DOHH2 (cell line): ENCODE data around the gene BLNK.

ENCODE experiments used
- H3F3A ChIP-seq: fragments of 200-600 bp; sonication (generic), shearing (Covaris generic); 2 replicates; pipeline ENCODE4 v1.6.0; 2016; ENCODE audit warnings: antibody characterized with exemption, mild to moderate bottlenecking; ENCODE audit not compliant: control insufficient read depth, insufficient read depth
- H3K27ac ChIP-seq: fragments of 200-600 bp; sonication (generic); 2 replicates; pipeline ENCODE4 v1.5.1; 2014; ENCODE audit warnings: low read depth, mild to moderate bottlenecking, low read length, moderate library complexity
- H3K27me3 ChIP-seq: fragments of 200-600 bp; sonication (generic); 2 replicates; pipeline ENCODE4 v1.6.1; 2014; ENCODE audit warnings: mild to moderate bottlenecking, low read length, mixed read lengths; ENCODE audit not compliant: control insufficient read depth
- H3K36me3 ChIP-seq: fragments of 200-600 bp; sonication (generic); 2 replicates; pipeline ENCODE4 v1.6.1; 2014; ENCODE audit warnings: mild to moderate bottlenecking, low read length, moderate library complexity, mixed read lengths; ENCODE audit not compliant: control insufficient read depth
- H3K4me1 ChIP-seq: fragments of 200-600 bp; sonication (generic); 2 replicates; pipeline ENCODE4 v1.6.1; 2014; ENCODE audit warnings: mild to moderate bottlenecking, low read length, mixed read lengths; ENCODE audit not compliant: control insufficient read depth
- H3K4me2 ChIP-seq: fragments of 200-600 bp; sonication (generic); 2 replicates; pipeline ENCODE4 v1.6.0; 2014; ENCODE audit warnings: mild to moderate bottlenecking, low read length, moderate library complexity
- H3K4me3 ChIP-seq: fragments of 200-600 bp; sonication (generic); 2 replicates; pipeline ENCODE4 v1.5.1; 2014; ENCODE audit warnings: mild to moderate bottlenecking, low read length, mixed read lengths
- H3K79me2 ChIP-seq: fragments of 200-600 bp; sonication (generic); 2 replicates; pipeline ENCODE4 v1.6.1; 2014; ENCODE audit warnings: mild to moderate bottlenecking, low read length, mixed read lengths; ENCODE audit not compliant: control insufficient read depth
- H3K9me2 ChIP-seq: fragments of 200-600 bp; sonication (generic); replicated peaks from 2 replicates; pipeline ENCODE4 v1.6.1; 2014; ENCODE audit warnings: mild to moderate bottlenecking, low read length, mixed read lengths; ENCODE audit not compliant: control insufficient read depth
- H3K9me3 ChIP-seq: fragments of 200-600 bp; sonication (generic); 2 replicates; pipeline ENCODE4 v1.6.1; 2014; ENCODE audit warnings: antibody characterized with exemption, low read length, mixed read lengths; ENCODE audit not compliant: control insufficient read depth, insufficient read depth
- H4K20me1 ChIP-seq: fragments of 200-600 bp; sonication (generic); 2 replicates; pipeline ENCODE4 v1.6.0; 2014; ENCODE audit warnings: low read depth, mild to moderate bottlenecking, antibody characterized with exemption, low read length, moderate library complexity; ENCODE audit not compliant: control insufficient read depth, insufficient read depth
- CTCF ChIP-seq: fragments of 200-600 bp; sonication (generic); IDR thresholded peaks from one replicate; pipeline ENCODE4 v1.5.1; 2014; ENCODE audit warnings: antibody characterized with exemption, mild to moderate bottlenecking, low read depth, low read length; ENCODE audit not compliant: poor library complexity, severe bottlenecking
- EZH2phosphoT487 ChIP-seq: fragments of 200-600 bp; sonication (generic); IDR thresholded peaks from 2 replicates; pipeline ENCODE4 v1.6.1; 2017; ENCODE audit warnings: borderline replicate concordance, mild to moderate bottlenecking, antibody characterized with exemption, low read length, moderate library complexity, mixed read lengths

Gene BLNK

GRCh38 chr10:96228408-96228994, 42.9 kb downstream of the BLNK start:
- Histone ChIP-seq H3K4me1 (peaks cover 37% of the 10 kb centered on the region), H3K4me2 (no peak overlapping the region), H3K36me3 (peaks cover 94% of the 10 kb centered on the region), H4K20me1 (no peaks in the 10 kb centered on the region), H3K79me2 (peaks cover 46% of the 10 kb centered on the region), H3K9me3 (no peaks in the 10 kb centered on the region), H3F3A (peaks cover 15% of the 10 kb centered on the region), H3K27ac (no peak overlapping the region), H3K27me3 (no peaks in the 10 kb centered on the region), H3K9me2 (no peaks in the 10 kb centered on the region), H3K4me3 (no peak overlapping the region)
- TF ChIP-seq CTCF (no peak), EZH2phosphoT487 (no peak)

- H3K79me2 ChIP-seq = peaks cover 34% of the 10 kb centered on the region
These were observed 44.2 kb downstream of the BLNK start for GRCh38 chr10:96227206-96227605.

GRCh38 chr10:96225119-96225518, 46.2 kb downstream of the BLNK start:
- H3K4me3 ChIP-seq = no peak overlapping the region
- H3K9me3 ChIP-seq = no peaks in the 10 kb centered on the region
- no peak overlapping the region for H3K4me2 ChIP-seq
- peaks cover 1% of the 10 kb centered on the region; the same call in 1 of the 2 replicates for H3F3A ChIP-seq
- H3K27ac ChIP-seq = no peak overlapping the region
- peaks cover 19% of the 10 kb centered on the region for H3K79me2 ChIP-seq
- H3K4me1 ChIP-seq = peaks cover 18% of the 10 kb centered on the region
- H3K27me3 ChIP-seq = no peaks in the 10 kb centered on the region
- TF ChIP-seq EZH2phosphoT487 = no peak
- TF ChIP-seq CTCF = no peak
- H3K9me2 ChIP-seq = no peaks in the 10 kb centered on the region
- H3K36me3 ChIP-seq = peaks cover 96% of the 10 kb centered on the region
- H4K20me1 ChIP-seq = no peaks in the 10 kb centered on the region

More at GRCh38 chr10:96227206-96227605, 44.2 kb downstream of the BLNK start:
- H3K4me1 ChIP-seq = peaks cover 39% of the 10 kb centered on the region
- peaks cover 95% of the 10 kb centered on the region for H3K36me3 ChIP-seq
- TF ChIP-seq EZH2phosphoT487 (no peak), CTCF (no peak)
- no peak overlapping the region for H3K4me2 ChIP-seq
- no peak overlapping the region for H3K4me3 ChIP-seq
- no peaks in the 10 kb centered on the region for H3K9me3 ChIP-seq
- peaks cover 13% of the 10 kb centered on the region for H3F3A ChIP-seq
- H3K27me3 ChIP-seq = no peaks in the 10 kb centered on the region
- H3K27ac ChIP-seq = no peak overlapping the region
- H3K9me2 ChIP-seq = no peaks in the 10 kb centered on the region
- no peaks in the 10 kb centered on the region for H4K20me1 ChIP-seq
